GM13977 (cell line): ENCODE data around the gene PDP2.

ENCODE experiments used
- DNase-seq: peaks from one replicate; pipeline ENCODE4 v3.0.0; 2012; ENCODE audit warnings: low spot score
- CTCF ChIP-seq: IDR thresholded peaks from 2 replicates; pipeline ENCODE4 v1.5.1; 2012; ENCODE audit warnings: mild to moderate bottlenecking, control low read depth; ENCODE audit not compliant: insufficient read depth; ENCODE audit errors: extremely low read depth, missing control alignments
- in situ Hi-C: fragments of 300-500 bp; cut with MboI; formaldehyde crosslinking; loops from one replicate; pipeline ENCODE4 v1.12.0; 2022; ENCODE audit warnings: low sequenced_read_pairs, low pct_unique_long_range_greater_than_20kb, mixed read lengths, inconsistent platforms; ENCODE audit not compliant: unreplicated experiment

The PDP2 gene

DNA sequence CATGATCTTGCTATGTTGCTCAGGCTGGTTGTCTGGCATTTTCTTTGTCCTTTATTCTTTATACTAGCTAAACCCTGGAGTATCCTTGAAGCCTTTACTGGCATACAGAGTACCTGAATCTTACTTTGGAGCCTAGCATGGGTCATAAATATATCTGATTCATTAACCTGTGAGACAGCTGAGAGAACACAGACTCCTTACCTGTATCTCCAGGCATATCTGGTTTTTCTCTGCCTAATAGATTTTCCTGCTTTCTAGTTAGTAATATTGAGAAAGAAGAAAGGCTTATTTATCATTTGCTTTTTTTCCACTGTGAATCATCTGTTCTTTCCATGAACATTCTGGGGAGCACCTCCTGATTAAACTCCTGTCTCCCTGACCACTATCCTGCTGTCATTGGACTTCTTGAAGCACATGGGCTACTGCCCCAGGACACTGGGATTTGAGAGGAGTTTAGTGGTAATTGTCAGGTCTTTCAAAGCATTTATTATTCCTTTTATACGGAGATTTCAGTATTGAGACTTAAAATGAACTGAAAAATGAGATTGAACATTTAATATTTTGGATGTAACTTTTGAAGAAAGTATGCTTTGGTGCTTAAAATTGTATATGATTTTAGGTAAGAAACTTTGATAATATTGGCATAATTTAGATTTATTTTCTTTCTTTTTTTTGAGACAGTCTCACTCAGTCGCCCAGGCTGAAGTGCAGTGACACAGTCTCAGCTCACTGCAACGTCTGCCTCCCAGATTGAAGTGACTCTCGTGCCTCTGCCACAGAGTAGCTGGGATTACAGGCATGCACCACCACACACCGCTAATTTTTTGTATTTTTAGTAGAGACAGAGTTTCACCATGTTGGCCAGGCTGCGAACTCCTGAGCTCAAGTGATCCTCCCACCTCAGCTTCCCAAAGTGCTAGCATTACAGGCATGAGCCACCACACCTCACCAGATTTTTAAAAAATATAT lies 8.6 kb downstream of the PDP2 start:
- in situ Hi-C loops, result no loop called here
- no peak for TF ChIP-seq CTCF
- DNase-seq, result no peak

GRCh38 chr16:66889622-66890021 lies 9.3 kb downstream of the PDP2 start:
- in situ Hi-C loops, result no loop called here
- no peak for TF ChIP-seq CTCF

DNA sequence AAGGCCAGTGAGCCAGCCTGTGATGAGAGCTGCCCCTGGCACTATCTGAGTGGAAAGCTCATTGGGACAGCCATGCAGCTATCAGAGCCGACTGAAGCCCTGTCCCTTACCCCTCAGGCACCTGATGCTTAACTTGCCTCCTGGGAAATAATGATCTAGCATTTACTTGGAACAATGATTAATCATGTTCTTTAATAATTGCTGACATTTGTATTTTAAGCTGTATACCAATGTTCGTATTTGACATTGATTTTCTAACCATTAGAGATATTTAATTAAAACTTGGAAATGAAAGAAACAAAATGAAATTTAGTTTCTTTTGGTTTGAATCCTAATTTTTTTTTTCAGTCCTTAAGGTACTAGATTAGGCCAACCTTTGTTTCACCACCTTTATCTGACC lies 10.5 kb downstream of the PDP2 start:
- no peak for DNase-seq
- in situ Hi-C loops, result no loop called here
- TF ChIP-seq CTCF, result no peak

More at GRCh38 chr16:66889622-66890021, 9.3 kb downstream of the PDP2 start:
- no peak for DNase-seq

- in situ Hi-C loops, result no loop called here
- TF ChIP-seq CTCF, result no peak
These were observed 11.0 kb downstream of the PDP2 start for GRCh38 chr16:66891360-66891759.

DNA sequence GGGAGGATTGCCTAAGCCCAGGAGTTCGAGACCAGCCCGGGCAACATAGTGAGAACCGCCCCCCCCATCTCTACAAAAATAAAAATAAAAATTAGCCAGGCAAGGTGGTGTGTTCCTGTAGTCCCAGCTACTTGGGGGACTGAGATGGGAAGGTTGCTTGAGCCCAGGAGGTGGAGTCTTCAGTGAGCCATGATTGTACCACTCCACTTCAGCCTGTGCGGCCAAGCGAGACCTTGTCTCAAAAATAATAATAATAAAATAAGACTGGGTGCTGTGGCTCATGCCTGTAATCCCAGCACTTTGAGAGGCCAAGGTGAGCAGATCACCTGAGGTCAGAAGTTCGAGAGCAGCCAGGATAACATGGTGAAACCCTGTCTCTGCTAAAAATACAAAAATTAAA lies 11.5 kb downstream of the PDP2 start:
- in situ Hi-C loops, result no loop called here

More at GRCh38 chr16:66891360-66891759, 11.0 kb downstream of the PDP2 start:
- no peak for DNase-seq

GRCh38 chr16:66894055-66894454 lies 13.7 kb downstream of the PDP2 start:
- in situ Hi-C loops, result no loop called here
- no peak for TF ChIP-seq CTCF
- no peak for DNase-seq

More for the DNA sequence above, 11.5 kb downstream of the PDP2 start:
- no peak for DNase-seq
- no peak for TF ChIP-seq CTCF
